ES-I3 (cell line): Measurements from ENCODE around the gene C13orf46.
"Not testable (repeated sequence)": the region's sequence is repeated elsewhere in the genome, so short reads cannot be mapped to it uniquely, and the experiment has no call there.

Experiments used
- H3K36me3 ChIP-seq: 2 replicates; pipeline ENCODE4 v1.6.1; 2013; ENCODE audit warnings: mild to moderate bottlenecking, low read length, control low read depth, moderate library complexity; ENCODE audit not compliant: insufficient read depth
- H3K4me1 ChIP-seq: 2 replicates; pipeline ENCODE4 v1.6.1; 2013; ENCODE audit warnings: mild to moderate bottlenecking, control low read depth, low read length; ENCODE audit not compliant: insufficient read depth
- H3K9ac ChIP-seq: 2 replicates; pipeline ENCODE4 v1.6.1; 2013; ENCODE audit warnings: low read depth, mild to moderate bottlenecking, low read length, moderate library complexity
- H3K9me3 ChIP-seq: 2 replicates; pipeline ENCODE4 v1.6.1; 2013; ENCODE audit warnings: mild to moderate bottlenecking, low read length, moderate library complexity; ENCODE audit not compliant: control insufficient read depth, insufficient read depth

Gene C13orf46

DNA sequence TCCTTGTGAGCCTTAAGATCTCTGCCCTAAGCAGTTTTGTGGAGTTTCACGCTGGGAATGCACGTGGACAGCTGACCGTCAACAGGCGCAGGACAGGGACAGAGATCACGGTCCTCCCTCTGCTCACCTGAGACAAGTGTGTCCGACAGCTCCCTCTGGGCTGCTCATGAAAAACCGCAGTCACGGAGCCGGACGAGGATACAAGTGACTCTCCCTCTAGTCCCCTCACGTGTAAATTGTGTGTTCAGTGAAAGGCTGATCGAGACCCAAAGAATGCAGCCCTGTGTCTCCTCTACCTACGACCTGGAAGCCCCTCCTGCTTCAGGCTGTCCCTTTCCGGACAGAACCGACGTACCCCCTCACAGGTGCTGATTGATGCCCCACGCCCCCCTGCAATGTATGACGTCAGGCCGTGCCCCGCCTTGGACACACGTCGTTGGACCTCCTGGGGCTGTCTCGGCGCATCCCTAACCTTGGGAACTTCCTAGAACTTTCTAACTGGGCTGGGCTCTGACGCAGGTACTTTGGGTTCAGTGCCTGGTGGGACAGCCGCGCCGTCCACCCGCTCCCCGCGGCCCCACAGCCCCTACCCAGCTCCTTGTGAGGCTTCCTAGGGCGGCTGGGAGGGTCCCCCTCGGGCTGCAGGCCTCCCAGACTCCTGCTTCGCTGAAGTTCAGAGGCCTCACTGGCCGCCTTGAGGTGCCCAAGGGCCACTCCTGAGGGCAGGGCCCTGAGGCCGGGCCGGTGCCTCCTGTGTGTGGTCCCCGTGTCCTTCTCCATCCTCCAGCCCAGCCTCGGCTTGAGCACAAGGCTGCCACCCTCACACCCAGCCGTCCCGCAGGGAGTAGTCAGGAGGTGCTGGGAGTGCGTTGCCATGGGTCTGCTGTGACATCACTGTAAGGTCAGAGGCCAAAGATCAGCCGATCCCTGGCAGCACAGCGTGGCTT lies at the start of gene C13orf46:
C13orf46 (minus strand) TSS at position 859 of the 947 bp plus-strand sequence; CDS start at position 780, 79 bp downstream.
- peaks cover 6% of the 10 kb centered on the region; the same call in 1 of the 2 replicates for H3K4me1 ChIP-seq
- no peaks in the 10 kb centered on the region for H3K9me3 ChIP-seq
- H3K9ac ChIP-seq, result no peak within 1 kb of the TSS
- no peaks in the 10 kb centered on the region for H3K36me3 ChIP-seq

DNA sequence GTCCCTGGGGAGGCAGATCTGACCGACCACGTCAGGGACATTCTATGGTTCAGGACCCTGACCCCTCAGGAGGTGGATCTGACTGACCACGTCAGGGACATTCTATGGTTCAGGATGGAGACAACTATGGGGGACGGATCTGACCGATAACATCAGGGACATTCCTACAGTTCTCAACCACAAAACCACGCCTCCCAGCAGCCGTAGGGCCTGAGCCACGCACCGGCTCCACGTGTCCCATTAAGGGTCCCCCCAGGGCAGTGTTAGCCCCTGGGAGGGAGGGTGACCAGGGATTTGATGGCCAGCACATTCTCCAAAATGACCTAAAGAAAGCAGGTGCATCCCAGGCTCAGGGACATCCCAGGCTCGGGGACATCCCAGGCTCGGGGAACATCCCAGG lies 49.0 kb upstream of the C13orf46 start:
- H3K4me1 ChIP-seq, result peaks cover 4% of the 10 kb centered on the region; the same call in 1 of the 2 replicates
- H3K9me3 ChIP-seq, result no peaks in the 10 kb centered on the region
- H3K36me3 ChIP-seq, result peaks cover 4% of the 10 kb centered on the region; the same call in 1 of the 2 replicates
- no peak overlapping the region for H3K9ac ChIP-seq

DNA sequence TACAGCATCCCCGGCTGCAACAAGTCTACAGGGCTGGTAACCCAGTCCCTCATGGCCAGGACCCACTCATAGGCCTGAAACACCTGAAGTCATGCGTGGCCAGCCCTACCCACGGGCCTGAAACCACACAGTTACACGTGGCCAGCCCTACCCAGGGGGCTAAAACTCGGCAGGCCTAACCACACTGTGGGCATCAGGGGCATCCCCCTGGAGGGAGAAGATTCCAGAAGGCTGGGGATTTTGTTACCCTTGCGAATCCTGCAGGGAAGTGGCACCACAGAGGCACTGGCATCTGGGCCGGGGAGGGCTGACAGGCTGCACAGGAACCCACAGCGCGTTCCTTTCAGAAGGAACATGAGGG lies 48.4 kb upstream of the C13orf46 start:
- no peaks in the 10 kb centered on the region for H3K9me3 ChIP-seq
- H3K9ac ChIP-seq, result no peak overlapping the region
- H3K36me3 ChIP-seq, result peaks cover 4% of the 10 kb centered on the region; the same call in 1 of the 2 replicates
- peaks cover 4% of the 10 kb centered on the region; the same call in 1 of the 2 replicates for H3K4me1 ChIP-seq

DNA sequence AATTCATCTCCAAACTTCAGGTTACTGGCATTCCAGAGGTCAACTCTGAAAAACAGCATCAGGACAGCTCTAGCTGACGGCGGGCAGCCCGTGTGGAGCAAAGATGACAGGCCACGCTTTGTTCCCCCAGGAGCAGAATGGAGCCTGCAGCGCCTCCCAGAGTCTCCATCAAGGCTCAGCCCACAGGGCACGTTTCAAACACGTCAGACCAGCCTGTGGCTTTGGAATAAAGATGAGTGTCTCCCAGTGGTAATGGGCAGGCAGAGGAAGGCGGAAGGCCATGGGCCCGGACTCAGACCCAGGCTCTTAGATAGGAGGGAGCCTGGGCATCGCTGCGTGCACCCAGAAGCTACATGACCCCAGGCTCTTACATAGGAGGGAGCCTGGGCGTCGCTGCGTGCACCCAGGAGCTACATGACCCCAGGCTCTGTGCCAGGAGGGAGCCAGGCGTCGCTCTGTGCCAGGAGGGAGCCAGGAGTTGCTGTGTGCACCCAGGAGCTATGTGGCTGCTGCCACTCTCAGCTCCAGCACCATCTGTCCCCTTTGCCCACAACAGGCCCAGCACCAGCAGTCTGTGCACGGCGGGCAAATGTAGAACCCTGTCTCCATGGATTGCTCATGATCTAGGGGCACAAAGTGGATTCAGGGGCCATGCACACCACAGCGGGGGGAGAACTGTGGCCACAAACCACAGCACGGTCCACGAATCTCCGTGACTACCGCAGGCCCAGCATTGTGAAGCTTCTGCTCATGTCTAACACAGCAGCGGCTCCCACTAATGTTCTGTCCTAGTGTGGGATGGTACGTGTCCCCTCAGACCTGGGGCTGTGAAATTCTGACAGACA lies 47.8 kb upstream of the C13orf46 start:
- no peaks in the 10 kb centered on the region for H3K9me3 ChIP-seq
- no peak overlapping the region for H3K9ac ChIP-seq
- peaks cover 4% of the 10 kb centered on the region; the same call in 1 of the 2 replicates for H3K4me1 ChIP-seq
- H3K36me3 ChIP-seq, result peaks cover 4% of the 10 kb centered on the region; the same call in 1 of the 2 replicates

DNA sequence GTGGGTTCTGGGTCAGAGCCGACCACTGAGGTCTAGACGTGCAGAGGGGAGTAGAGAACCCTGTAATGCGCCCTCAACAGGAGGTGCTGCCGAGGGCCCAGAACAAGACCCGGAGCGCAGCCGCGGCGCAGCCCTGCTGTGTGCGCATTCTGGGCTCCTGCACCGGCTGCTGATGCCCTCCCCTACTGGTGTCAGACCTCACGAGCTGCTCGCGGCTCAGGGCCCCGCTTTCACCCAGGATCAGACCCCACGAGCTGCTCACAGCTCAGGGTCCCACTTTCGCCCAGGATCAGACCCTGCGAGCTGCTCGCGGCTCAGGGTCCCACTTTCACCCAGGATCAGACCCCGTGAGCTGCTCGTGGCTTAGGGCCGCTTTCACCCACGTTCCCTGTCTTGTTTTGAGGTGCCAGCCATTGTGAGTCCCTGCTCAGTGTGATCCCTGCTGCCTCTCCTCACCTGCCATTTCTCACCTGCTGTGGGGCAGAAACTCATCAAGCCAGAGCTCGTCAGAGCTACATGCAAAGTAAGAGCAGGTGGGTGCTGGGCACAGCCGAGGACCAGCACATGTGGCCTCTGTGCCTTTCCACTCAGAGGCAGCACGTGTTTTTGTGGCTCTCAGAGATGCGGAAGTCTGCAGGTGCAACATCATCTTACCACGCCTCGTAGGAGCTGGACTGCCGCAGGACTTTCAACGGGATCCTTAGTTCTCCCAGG lies 47.0 kb upstream of the C13orf46 start:
- Histone ChIP-seq H3K36me3 (peaks cover 4% of the 10 kb centered on the region; the same call in 1 of the 2 replicates), H3K9me3 (no peaks in the 10 kb centered on the region), H3K4me1 (peaks cover 3% of the 10 kb centered on the region; the same call in 1 of the 2 replicates), H3K9ac (no peak overlapping the region)

DNA sequence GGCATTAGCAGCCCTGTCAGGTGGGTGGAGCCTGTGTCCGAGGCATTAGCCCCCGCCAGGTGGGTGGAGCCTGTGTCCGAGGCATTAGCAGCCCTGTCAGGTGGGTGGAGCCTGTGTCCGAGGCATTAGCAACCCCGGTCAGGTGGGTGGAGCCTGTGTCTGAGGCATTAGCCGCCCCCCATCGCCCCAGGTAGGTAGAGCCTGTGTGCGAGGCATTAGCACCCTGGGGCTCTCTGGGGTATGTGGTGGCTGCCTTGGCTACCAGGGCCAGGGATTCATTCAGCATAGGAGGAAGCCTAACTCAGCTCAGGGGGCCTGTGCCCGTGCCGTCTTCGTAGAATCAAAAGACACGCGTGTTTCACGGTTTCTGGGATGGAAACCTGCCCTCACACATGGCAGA lies 46.3 kb upstream of the C13orf46 start:
- H3K9ac ChIP-seq, H3K9me3 ChIP-seq, H3K36me3 ChIP-seq, H3K4me1 ChIP-seq: not testable (repeated sequence)

DNA sequence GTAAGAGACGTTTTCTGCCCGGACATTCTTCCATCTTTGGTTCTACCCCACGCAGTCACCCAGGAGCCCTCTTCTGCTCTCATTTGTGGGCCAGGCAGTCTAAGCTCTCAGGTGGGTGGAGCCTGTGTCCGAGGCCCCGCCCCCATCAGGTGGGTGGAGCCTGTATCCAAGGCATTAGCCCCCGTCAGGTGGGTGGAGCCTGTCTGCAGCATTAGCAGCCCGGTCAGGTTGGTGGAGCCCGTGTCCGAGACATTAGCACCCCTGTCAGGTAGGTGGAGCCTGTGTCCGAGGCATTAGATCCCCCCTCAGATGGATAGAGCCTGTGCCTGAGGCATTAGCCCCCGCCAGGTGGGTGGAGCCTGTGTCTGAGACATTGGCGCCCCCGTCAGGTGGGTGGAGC lies 45.5 kb upstream of the C13orf46 start:
- no peak overlapping the region for H3K9ac ChIP-seq
- H3K9me3 ChIP-seq, result no peaks in the 10 kb centered on the region
- peaks cover 8% of the 10 kb centered on the region; the same call in 1 of the 2 replicates for H3K36me3 ChIP-seq
- H3K4me1 ChIP-seq, result no peaks in the 10 kb centered on the region

DNA sequence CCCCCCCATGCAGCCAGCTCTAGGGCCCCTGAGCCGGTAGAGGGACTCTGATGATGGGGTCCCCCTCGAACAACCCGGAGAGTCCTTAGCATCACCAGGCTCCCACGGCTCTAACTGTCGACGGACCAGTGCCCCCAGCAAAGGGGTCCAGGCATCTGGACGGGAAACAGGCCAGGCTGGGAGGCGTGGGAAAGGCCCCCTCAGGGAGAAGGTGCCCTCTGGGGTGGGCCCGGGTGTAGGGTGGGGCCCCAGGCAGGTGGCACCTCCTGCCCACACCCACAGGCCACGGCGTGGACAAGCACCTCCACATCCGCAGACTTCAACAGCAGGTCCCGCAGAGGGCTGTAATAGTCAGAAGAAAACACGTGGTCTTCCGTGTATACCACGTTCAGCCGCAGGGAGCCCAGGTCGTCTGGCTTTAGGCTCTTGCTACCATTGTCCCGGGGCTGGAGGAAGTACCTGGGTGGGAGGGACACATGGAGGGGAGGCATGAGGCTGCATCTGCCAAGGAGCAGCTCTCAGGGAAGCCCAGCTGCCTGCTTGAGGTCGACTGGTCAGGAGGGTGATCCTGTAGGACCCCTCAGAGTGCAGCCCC lies 44.7 kb upstream of the C13orf46 start:
- H3K4me1 ChIP-seq, result no peaks in the 10 kb centered on the region
- H3K36me3 ChIP-seq, result peaks cover 8% of the 10 kb centered on the region; the same call in 1 of the 2 replicates
- H3K9me3 ChIP-seq, result no peaks in the 10 kb centered on the region
- H3K9ac ChIP-seq, result no peak overlapping the region

DNA sequence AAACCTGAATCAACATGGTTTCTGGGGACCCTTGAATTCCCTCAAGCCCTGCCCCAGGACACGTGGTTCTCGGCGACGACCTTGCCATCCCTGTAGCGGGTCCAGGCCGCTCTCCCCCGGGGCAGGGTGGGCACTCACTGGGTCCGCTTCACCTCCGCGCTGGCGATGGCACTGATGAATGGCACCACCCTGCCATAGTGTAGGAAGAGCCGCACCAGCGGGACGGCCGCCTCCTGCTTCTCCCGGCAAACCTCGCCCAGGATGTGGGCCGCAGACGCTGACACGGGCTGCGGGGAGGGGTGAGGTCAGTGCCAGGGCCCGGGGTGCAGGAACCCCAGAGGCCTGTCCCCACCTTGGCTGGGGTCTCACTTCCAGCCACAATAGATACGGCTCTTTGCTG lies 44.1 kb upstream of the C13orf46 start:
- H3K4me1 ChIP-seq, result no peaks in the 10 kb centered on the region
- H3K36me3 ChIP-seq, result peaks cover 8% of the 10 kb centered on the region; the same call in 1 of the 2 replicates
- no peaks in the 10 kb centered on the region for H3K9me3 ChIP-seq
- no peak overlapping the region for H3K9ac ChIP-seq

DNA sequence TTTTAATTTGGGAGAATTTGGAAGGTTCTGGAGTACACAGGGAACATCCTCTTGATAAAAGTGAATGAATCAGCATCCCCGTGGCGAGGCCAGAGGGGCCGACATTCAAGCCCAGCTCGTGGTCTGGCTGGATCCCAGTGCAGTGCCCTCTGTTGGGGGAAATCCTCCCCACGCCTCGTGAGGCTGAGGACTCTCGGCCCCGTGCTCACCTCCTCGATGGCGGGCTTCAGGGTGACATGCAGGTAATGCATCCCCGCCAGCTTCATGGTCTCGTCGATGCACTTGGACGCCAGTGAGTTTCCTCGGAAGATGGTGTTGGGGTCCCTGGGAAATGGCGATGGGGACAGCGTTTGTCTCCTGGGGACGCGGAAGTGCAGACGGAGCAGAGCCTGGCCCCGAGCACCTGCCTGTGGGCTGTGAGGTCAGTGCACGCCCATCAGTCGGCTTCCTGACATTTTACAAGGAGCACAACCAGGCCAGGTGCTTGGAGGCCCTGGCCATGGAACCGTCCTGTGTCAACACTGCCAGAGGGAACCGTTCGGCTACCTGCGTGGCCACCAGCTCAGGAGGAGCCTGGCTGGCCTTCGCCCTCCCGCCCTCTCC lies 43.3 kb upstream of the C13orf46 start:
- Histone ChIP-seq H3K36me3 (peaks cover 8% of the 10 kb centered on the region; the same call in 1 of the 2 replicates), H3K9ac (no peak overlapping the region)

DNA sequence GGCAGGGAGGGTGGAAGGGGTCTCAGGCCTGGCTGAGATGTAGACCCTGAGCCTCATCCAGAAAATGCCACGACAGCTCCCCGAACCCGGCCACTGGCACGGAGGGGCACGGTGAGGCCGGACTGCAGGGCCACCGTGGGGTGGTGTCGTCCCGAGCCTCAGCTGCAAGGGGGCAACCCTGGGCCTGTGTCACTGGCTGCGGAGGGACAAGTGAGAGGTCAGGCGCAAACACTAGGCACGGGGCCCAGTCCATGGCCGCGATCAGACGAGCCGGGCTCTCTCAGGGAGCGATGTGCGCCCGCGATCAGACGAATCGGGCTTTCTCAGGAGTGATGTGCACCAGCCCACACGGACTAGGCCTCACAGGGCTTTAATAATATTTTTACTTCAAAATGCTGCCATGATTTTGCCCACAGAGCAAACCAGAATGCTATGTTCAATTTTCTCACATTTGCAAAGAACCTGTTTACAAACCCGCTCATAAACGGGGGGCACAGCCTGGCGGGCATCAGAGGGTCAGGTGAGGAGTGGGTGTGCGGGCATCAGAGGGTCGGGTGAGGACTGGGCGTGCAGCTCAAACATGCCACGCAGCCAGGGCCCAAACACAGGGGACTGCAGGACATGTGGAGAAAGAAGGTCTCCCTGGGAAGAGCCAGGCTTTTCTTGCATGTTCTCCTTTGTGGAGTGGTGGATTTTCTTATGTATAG lies 42.6 kb upstream of the C13orf46 start:
- no peaks in the 10 kb centered on the region for H3K4me1 ChIP-seq
- no peak overlapping the region for H3K9ac ChIP-seq
- no peaks in the 10 kb centered on the region for H3K9me3 ChIP-seq
- peaks cover 8% of the 10 kb centered on the region; the same call in 1 of the 2 replicates for H3K36me3 ChIP-seq

More for the DNA sequence above, 43.3 kb upstream of the C13orf46 start:
- Histone ChIP-seq H3K4me1 (no peaks in the 10 kb centered on the region), H3K9me3 (no peaks in the 10 kb centered on the region)

DNA sequence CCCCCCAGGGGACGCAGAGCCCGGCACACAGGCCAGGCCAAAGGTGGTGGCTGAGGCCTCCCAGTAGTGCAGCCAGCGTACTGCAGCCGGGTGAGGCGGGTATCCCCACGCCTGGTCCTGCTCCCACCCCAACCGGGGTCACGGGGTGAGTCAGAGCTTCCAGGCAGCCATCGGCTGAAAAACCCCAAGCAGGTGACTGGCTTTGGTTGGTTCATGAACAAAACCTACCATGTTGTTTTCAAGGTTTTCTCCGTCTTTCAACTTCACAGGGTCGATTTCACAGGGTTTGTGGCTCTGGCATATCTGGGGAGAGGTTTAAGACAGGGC lies 42.1 kb upstream of the C13orf46 start:
- Histone ChIP-seq H3K36me3 (peaks cover 6% of the 10 kb centered on the region; the same call in 1 of the 2 replicates), H3K9me3 (no peaks in the 10 kb centered on the region), H3K9ac (no peak overlapping the region), H3K4me1 (no peaks in the 10 kb centered on the region)
